Thoracic aorta (tissue), 2 donors: Measurements from ENCODE around the gene TNIK. TPM values are rescaled to one million over a fixed set of nuclear protein-coding genes. Genes with fewer than 3 reads are reported as not detected.

Source experiments
- ATAC-seq: fragments of 150-250 bp; one replicate; pipeline ENCODE4 v1.8.0; 2017; ENCODE audit warnings: low read depth; ENCODE audit not compliant: insufficient number of reproducible peaks, low FRiP score
- DNase-seq: peaks from one replicate; pipeline ENCODE4 v3.0.0-alpha.2; 2020; ENCODE audit warnings: low spot score
- H3K27ac ChIP-seq, 2 donors: fragments of 200-600 bp; sonication (generic); 1 replicate in 1 of 2; 2 replicates in 1 of 2; pipeline ENCODE4 v1.5.1; 2016; ENCODE audit warnings: mild to moderate bottlenecking in 2 of 2, moderate library complexity in 2 of 2
- H3K27me3 ChIP-seq: fragments of 200-600 bp; sonication (generic); replicated peaks from 2 replicates; pipeline ENCODE4 v1.6.0; 2016; ENCODE audit warnings: mild to moderate bottlenecking; ENCODE audit not compliant: insufficient read depth
- H3K36me3 ChIP-seq: fragments of 200-600 bp; sonication (generic); one replicate; pipeline ENCODE4 v1.5.1; 2016
- H3K4me1 ChIP-seq, 2 donors: fragments of 200-600 bp; sonication (generic); 1 replicate in 1 of 2; 2 replicates in 1 of 2; pipeline versions ENCODE4 v1.5.1 to v1.6.0; 2016; ENCODE audit warnings: low read depth in 2 of 2, mild to moderate bottlenecking in 1 of 2; ENCODE audit not compliant: control insufficient read depth in 1 of 2
- H3K4me3 ChIP-seq: fragments of 200-600 bp; sonication (generic); 2 replicates; pipeline ENCODE4 v1.5.1; 2016; ENCODE audit warnings: mild to moderate bottlenecking
- H3K9me3 ChIP-seq: fragments of 200-600 bp; sonication (generic); 2 replicates; pipeline ENCODE4 v1.5.1; 2016
- CTCF ChIP-seq: fragments of 200-600 bp; sonication (generic); IDR thresholded peaks from one replicate; pipeline ENCODE4 v1.5.1; 2019; ENCODE audit warnings: antibody characterized with exemption
- total RNA-seq, 2 donors: library from RNA; depleted of rRNA; stranded (reverse); fragments of >200 nt; gene quantifications; one replicate each; pipeline versions ENCODE4 v1.1.0 to v1.2.3, GENCODE V29; 2016

TNIK gene
- total RNA-seq, 2 donors from 2014 or later: 18.3 to 21.7 TPM

- no peak for TF ChIP-seq CTCF
- no peaks in the 10 kb centered on the region for H3K9me3 ChIP-seq
- H3K4me1 ChIP-seq: peaks cover 10 to 24% of the 10 kb centered on the region in 2 donors
- H3K4me3 ChIP-seq: no peak overlapping the region
- DNase-seq: no peak
- H3K27me3 ChIP-seq: no peaks in the 10 kb centered on the region
- H3K36me3 ChIP-seq: no peaks in the 10 kb centered on the region
- peak overlapping the region; percentile 17 to 60 for H3K27ac ChIP-seq
- ATAC-seq: no peak
Observed at GRCh38 chr3:171333784-171334464, 126.3 kb downstream of the TNIK start.

- Histone ChIP-seq H3K9me3 (no peaks in the 10 kb centered on the region), H3K36me3 (no peaks in the 10 kb centered on the region), H3K4me3 (no peak overlapping the region), H3K27me3 (no peaks in the 10 kb centered on the region), H3K27ac (no peak overlapping the region), H3K4me1 (peaks cover 10 to 33% of the 10 kb centered on the region in 2 donors)
- ATAC-seq (no peak), DNase-seq (no peak)
- no peak for TF ChIP-seq CTCF
Observed at GRCh38 chr3:171330938-171331337, 129.3 kb downstream of the TNIK start.

- Histone ChIP-seq H3K4me1 (peaks cover 8 to 29% of the 10 kb centered on the region in 2 donors), H3K27me3 (no peaks in the 10 kb centered on the region), H3K4me3 (no peak overlapping the region), H3K36me3 (no peaks in the 10 kb centered on the region), H3K27ac (no peak overlapping the region), H3K9me3 (no peaks in the 10 kb centered on the region)
- ATAC-seq: no peak
- no peak for TF ChIP-seq CTCF
- DNase-seq: no peak
Observed at GRCh38 chr3:171329746-171330145, 130.5 kb downstream of the TNIK start.

GRCh38 chr3:171328419-171329082 is 131.7 kb downstream of the TNIK start:
- Histone ChIP-seq H3K4me3 (no peak overlapping the region), H3K9me3 (no peaks in the 10 kb centered on the region), H3K4me1 (peaks cover 0 to 27% of the 10 kb centered on the region in 2 donors), H3K36me3 (no peaks in the 10 kb centered on the region), H3K27me3 (no peaks in the 10 kb centered on the region), H3K27ac (no peak overlapping the region)
- DNase-seq (no peak), ATAC-seq (no peak)
- TF ChIP-seq CTCF: no peak

- Histone ChIP-seq H3K27ac (no peak overlapping the region), H3K9me3 (no peaks in the 10 kb centered on the region), H3K27me3 (no peaks in the 10 kb centered on the region), H3K4me1 (peaks cover 0 to 27% of the 10 kb centered on the region in 2 donors), H3K36me3 (no peaks in the 10 kb centered on the region), H3K4me3 (no peak overlapping the region)
- ATAC-seq (no peak), DNase-seq (no peak)
- no peak for TF ChIP-seq CTCF
Observed at GRCh38 chr3:171327441-171328174, 132.6 kb downstream of the TNIK start.
